Measurements from ENCODE around the gene TRIM32. TPM values are rescaled to one million over a fixed set of nuclear protein-coding genes. Genes with fewer than 3 reads are reported as not detected.
"Not testable (repeated sequence)": the region's sequence is repeated elsewhere in the genome, so short reads cannot be mapped to it uniquely, and the experiment has no call there.

TRIM32 gene
- total RNA-seq, 1 donor from 2014 or later, result 21.4 TPM

DNA sequence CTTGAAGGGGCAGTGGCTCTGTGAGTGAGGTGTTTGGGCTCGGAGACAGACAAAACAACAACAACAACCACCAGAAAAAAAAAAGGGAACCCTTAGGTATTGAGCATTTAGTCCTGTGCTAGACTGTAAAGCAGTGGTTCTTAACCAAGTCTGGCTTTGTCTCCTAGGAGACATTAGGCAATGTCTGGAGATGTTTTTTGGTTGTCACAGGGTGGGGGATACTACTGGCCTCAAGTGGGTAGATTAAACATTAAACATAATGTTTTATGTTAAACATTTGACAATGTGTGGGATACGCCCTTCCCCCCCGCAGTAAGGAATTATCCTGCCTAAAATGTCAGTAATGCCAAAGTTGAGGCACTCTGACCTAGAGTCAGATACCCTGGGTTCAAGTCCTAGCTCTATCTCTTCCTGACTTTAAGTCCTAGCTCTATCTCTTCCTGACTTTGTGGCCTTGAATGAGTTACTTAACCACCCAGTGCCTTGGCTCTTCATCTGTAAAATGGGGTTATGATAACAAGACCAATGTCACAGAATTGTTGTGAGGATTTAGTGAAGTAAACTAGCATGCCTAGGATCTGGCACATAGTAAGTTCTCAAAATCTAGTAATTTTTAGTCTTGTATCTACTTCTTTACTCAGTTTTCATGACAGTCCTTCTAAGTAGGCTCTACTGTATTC, 1.8 kb downstream of the TRIM32 start:
- Mint-ChIP-seq H3K36me3 (ENCODE audit: low read depth) (peaks cover 8% of the 10 kb centered on the region), H3K4me3 (peak overlapping the region; percentile 95), H3K27me3 (ENCODE audit: low read depth) (peaks cover 4% of the 10 kb centered on the region), H3K27ac (ENCODE audit: unreplicated experiment) (no peak overlapping the region), H3K9me3 (no peaks in the 10 kb centered on the region), H3K4me1 (peaks cover 33% of the 10 kb centered on the region)
- TF ChIP-seq CTCF (conservative IDR thresholded peaks at IDR 0.05), result no peak
- DNase-seq (ENCODE audit: low read depth, low spot score), result no peak

- peak overlapping the region; percentile 95 for H3K4me3 Mint-ChIP-seq
- DNase-seq (ENCODE audit: low read depth, low spot score), result no peak
- H3K9me3 Mint-ChIP-seq, result no peaks in the 10 kb centered on the region
- peaks cover 6% of the 10 kb centered on the region for H3K36me3 Mint-ChIP-seq (ENCODE audit: low read depth)
- no peak overlapping the region for H3K27ac Mint-ChIP-seq (ENCODE audit: unreplicated experiment)
- H3K27me3 Mint-ChIP-seq (ENCODE audit: low read depth), result peaks cover 4% of the 10 kb centered on the region
- H3K4me1 Mint-ChIP-seq, result peaks cover 33% of the 10 kb centered on the region
- TF ChIP-seq CTCF (conservative IDR thresholded peaks at IDR 0.05), result no peak
Measured at GRCh38 chr9:116689486-116690032, 2.5 kb downstream of the TRIM32 start.

DNA sequence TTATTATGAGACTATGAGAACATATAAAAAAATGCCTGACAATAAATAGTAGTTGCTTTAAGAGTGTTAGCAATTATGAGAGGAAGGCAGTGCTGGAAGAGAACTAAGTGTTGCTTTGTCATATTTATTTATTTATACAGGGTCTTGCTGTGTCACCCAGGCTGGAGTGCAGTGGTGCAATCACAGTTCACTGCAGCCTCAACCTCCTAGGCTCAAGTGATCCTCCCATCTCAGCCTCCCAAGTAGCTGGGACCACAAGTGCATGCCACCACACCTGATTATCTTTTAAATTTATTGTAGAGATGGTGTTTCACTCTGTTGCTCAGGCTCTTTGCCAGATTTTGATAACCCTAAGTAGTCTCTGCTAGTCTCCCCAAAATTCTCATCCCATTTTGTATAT, 3.7 kb downstream of the TRIM32 start:
- H3K4me3 Mint-ChIP-seq; H3K27me3 Mint-ChIP-seq (ENCODE audit: low read depth); H3K9me3 Mint-ChIP-seq; H3K27ac Mint-ChIP-seq (ENCODE audit: unreplicated experiment); H3K36me3 Mint-ChIP-seq (ENCODE audit: low read depth); DNase-seq (ENCODE audit: low read depth, low spot score): not testable (repeated sequence)
- peaks cover 33% of the 10 kb centered on the region for H3K4me1 Mint-ChIP-seq

DNA sequence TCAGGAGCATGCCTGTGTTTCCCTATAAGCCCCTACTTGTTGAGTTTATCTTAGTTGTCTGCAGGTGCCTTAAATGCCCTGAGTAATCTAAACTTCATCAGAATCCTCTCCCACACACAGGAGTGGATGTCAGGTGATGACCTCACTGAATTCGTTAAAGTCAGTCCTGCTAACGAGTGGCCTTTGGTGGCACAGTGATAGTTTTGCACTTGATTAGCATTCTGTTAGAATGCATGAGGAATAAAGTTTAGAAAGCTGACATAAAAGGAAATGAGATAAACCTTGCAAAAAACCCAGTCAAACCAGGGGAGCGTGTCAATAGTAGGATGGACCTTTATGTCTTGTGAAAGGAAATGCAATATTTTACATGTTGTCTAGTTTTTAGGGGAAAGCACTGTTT, 4.5 kb downstream of the TRIM32 start:
- no peak for TF ChIP-seq CTCF (conservative IDR thresholded peaks at IDR 0.05)
- Mint-ChIP-seq H3K4me3 (no peak overlapping the region), H3K9me3 (no peaks in the 10 kb centered on the region), H3K27ac (ENCODE audit: unreplicated experiment) (no peak overlapping the region), H3K36me3 (ENCODE audit: low read depth) (peaks cover 5% of the 10 kb centered on the region), H3K4me1 (peaks cover 27% of the 10 kb centered on the region), H3K27me3 (ENCODE audit: low read depth) (peaks cover under 1% of the 10 kb centered on the region)
- DNase-seq (ENCODE audit: low read depth, low spot score), result no peak

GRCh38 chr9:116692616-116693015, 5.5 kb downstream of the TRIM32 start:
- H3K4me1 Mint-ChIP-seq, result peaks cover 20% of the 10 kb centered on the region
- no peaks in the 10 kb centered on the region for H3K27me3 Mint-ChIP-seq (ENCODE audit: low read depth)
- H3K4me3 Mint-ChIP-seq, result no peak overlapping the region
- H3K9me3 Mint-ChIP-seq, result no peaks in the 10 kb centered on the region
- H3K27ac Mint-ChIP-seq (ENCODE audit: unreplicated experiment), result no peak overlapping the region
- no peak for TF ChIP-seq CTCF (conservative IDR thresholded peaks at IDR 0.05)
- H3K36me3 Mint-ChIP-seq (ENCODE audit: low read depth), result peaks cover 5% of the 10 kb centered on the region
- no peak for DNase-seq (ENCODE audit: low read depth, low spot score)

DNA sequence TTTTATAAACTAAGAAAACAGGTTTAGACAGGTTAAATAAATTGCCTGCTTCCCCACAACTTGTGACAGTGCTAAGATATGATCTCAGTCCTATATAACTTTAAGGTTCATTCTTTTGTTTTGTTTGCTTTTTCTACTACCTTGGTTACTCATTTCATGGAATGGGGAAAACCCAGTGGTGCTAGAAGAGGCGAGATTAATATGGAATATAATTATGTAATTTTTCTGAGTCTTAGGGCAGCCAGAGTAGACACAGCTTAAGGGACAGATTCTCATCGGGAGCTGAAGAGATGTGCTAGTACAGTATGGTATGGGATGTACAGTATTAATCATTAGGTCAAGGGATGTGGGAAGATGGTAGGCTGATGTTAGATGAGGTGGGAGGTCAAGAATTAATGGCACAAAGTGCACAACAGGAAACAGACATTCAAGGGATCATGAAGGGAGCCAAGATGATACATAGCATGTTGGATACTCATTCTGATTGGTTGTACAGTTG, 6.2 kb downstream of the TRIM32 start:
- DNase-seq (ENCODE audit: low read depth, low spot score), result no peak
- Mint-ChIP-seq H3K27me3 (ENCODE audit: low read depth) (no peaks in the 10 kb centered on the region), H3K36me3 (ENCODE audit: low read depth) (peaks cover 9% of the 10 kb centered on the region), H3K4me3 (no peak overlapping the region), H3K9me3 (no peaks in the 10 kb centered on the region), H3K4me1 (peaks cover 13% of the 10 kb centered on the region), H3K27ac (ENCODE audit: unreplicated experiment) (no peak overlapping the region)
- TF ChIP-seq CTCF (conservative IDR thresholded peaks at IDR 0.05), result no peak
